ENCODE results near the gene FICD.
A peak's percentile ranks its signal among the peaks of the same experiment; 100 is the strongest.

Gene FICD

GRCh38 chr12:108505129-108505528, 9.9 kb upstream of the FICD start:
- no peak for DNase-seq

DNA sequence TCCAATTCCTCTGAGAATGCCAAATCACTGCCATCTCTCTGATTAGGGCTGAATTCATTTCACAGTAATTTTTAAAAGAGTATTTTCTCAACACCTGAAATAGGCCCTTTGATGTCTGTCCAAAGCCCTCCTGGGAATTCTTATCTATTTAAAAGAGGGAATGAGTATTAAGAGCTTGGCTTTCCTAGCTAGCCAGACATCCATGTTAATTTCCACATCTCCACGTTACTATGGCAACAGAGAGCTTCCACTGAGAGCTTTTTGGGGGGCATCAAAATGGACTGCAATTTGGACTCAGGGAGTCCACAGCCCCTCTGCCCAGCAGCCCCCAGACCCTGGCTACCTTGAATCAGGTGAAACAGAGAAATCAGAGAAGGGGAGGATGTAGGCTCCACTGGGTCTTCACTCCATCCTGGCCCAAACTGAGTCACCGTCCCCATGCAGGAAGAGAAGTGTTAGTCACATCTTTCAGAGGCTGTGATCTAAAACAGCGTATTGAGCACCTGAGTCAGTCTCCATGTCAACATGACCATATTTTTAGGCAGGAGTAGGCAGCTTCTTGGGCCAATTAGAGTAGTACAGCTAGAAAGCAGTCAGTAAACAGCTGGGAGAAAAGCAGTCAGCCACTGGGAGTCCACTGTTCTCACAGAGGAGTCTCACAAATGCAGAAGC, 7.0 kb upstream of the FICD start:
- DNase-seq: no peak

GRCh38 chr12:108509806-108510205, 5.3 kb upstream of the FICD start:
- no peak for DNase-seq

DNA sequence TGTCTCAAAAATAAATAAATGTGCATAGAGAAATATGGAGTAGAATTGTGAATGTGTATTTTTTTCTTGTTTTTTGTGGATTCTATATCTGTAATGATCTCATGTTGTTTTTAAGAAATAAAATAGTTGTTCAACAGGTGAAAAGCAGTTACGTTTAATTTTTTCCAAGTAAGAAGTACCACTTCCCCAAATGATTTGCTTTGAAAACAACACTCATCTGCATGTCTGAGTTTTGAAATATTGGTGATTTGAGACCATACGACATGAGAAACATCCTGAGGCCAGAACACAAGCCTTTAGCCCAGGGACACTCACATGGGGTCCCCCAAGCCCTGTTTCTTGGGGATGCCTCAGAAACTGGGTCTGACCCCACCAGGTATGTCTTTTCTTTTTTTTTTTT, 4.2 kb upstream of the FICD start:
- DNase-seq: no peak

DNA sequence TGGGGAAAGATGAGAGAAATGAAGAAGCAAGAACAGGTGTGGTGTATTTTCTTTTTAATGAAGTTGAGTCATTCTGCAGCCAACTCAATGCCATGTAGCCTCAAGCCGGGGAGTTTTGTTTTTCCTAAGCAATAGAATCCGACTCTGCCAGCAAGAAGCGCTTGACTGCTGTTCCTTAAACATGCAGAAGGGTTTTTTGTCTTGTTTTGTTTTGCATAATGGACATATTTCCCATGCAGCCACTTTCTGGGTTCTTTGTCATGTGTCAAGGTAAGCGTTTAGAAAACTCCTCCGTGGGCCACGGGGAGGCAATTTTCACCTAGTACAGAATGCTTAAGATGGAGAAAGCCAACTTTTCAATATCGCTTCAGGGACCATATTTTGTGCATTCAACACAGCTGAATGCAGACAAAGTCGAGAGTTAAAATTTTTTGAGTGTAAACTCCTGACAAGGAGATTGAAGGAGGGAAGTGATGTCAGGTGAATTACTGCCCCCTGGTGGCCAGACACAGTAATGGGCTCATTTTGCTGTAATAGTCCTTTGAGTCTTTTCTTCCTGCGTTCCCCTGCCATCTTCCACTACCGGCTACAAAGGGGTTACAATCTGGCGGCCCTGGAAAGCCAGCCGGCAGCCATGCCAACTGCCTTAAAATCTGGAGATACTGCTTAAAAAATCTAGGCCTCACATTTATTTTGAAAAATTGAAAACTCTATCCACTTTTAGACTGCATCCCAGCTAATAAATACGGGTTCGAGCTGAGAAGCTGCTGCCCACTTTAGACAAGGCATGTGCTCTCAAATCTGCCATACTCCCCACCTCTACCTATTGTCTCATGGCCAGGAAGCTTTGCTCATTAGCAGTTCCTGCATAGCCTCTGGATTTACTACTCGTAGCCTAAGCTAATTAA, 3.2 kb upstream of the FICD start:
- peak; percentile 68 to 69 for DNase-seq

- DNase-seq: no peak
These were observed 557 bp upstream of the FICD start for GRCh38 chr12:108514468-108514972.

DNA sequence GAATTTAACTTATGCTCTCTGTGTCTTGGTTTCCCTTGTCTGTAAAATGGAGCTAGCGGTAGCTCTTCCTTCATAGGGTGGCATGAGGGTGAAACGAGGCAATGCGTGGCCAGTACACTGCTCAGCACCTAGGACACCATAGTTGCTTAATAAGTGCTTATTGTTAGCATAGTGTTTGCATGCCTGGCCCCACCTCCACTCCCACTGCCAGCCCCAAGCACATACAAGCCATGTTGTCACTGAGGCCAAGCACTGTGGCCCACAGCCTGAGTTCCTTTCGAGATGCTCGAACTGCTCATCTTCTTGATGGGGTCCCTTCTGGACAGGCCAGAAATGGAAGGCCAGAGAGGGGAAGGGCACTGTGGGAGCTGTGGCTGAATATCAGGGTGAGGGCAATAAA, 839 bp downstream of the FICD start:
- no peak for DNase-seq

GRCh38 chr12:108516511-108517275, 1.6 kb downstream of the FICD start:
- DNase-seq: no peak

GRCh38 chr12:108517288-108518100, 2.4 kb downstream of the FICD start:
- no peak for DNase-seq

GRCh38 chr12:108518101-108518715, 3.1 kb downstream of the FICD start:
- no peak for DNase-seq

GRCh38 chr12:108518716-108519496, 3.8 kb downstream of the FICD start:
- DNase-seq: no peak

- DNase-seq: no peak
These were observed 4.5 kb downstream of the FICD start for GRCh38 chr12:108519558-108519957.

- no peak for DNase-seq
These were observed 8.3 kb downstream of the FICD start for GRCh38 chr12:108523365-108523764.

- DNase-seq: no peak
These were observed 10.6 kb downstream of the FICD start for GRCh38 chr12:108525681-108526080.

- no peak for DNase-seq
These were observed 11.5 kb downstream of the FICD start for GRCh38 chr12:108526482-108527165.

- DNase-seq: no peak
These were observed 12.1 kb downstream of the FICD start for GRCh38 chr12:108527166-108527496.

- DNase-seq: no peak
These were observed 15.1 kb downstream of the FICD start for GRCh38 chr12:108530161-108530560.

GRCh38 chr12:108531929-108532848, 17.1 kb downstream of the FICD start:
- no peak for DNase-seq

DNA sequence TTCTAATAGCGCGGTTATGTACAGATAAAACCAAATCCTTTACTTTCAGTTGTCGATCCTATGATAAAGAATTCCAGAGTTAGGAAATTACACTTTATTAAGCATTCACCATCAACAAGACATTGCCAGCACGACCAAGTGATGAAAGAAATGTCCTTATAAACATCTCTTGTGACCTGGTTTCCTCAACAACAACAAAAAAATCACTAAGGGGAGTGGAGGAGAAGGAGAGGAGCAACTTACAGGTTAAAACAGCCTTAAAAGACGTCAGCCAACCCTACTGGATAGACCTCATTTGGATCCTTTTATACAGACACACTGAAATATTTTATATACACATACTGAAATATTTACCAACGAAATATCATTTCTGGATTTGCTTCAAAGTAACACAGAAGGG, 23.1 kb downstream of the FICD start:
- DNase-seq: no peak

Measured in stimulated activated CD4-positive, alpha-beta T cell treated with anti-CD3 and anti-CD28 coated beads, Interleukin-4, amount 100 ng/mL, for 4 hours (primary cell).